MCF 10A (cell line): ENCODE data around the gene GRIA1. TPM values are rescaled to one million over a fixed set of nuclear protein-coding genes. Genes with fewer than 3 reads are reported as not detected.

Experiments
- BruUV-seq: library from RNA; stranded (reverse); fragments of 400-500 nt; replicated peaks from 2 replicates; lab custom pipeline; 2021; lab: Mats Ljungman, UMichigan
- CTCF ChIA-PET: fragments of 300-600 bp; sonication (Branson Sonifier 250); formaldehyde crosslinking; extraction: SDS; loops from one replicate; lab custom pipeline; 2021; ENCODE audit warnings: antibody characterized with exemption, inconsistent platforms; lab: Yijun Ruan, JAX
- POLR2A ChIA-PET: fragments of 300-600, 350-650 bp; sonication (Branson Sonifier 250); formaldehyde crosslinking; extraction: SDS; loops from one replicate; lab custom pipeline; 2020; ENCODE audit warnings: antibody characterized with exemption, inconsistent platforms; lab: Yijun Ruan, JAX
- DNase-seq: peaks from one replicate; pipeline ENCODE4 v3.0.0-alpha.2; 2018; ENCODE audit not compliant: unreplicated experiment
- H3K27ac Mint-ChIP-seq: one replicate; pipeline ENCODE4 v1.8.0; 2022; ENCODE audit warnings: mild to moderate bottlenecking, low read depth, mixed read lengths; ENCODE audit not compliant: unreplicated experiment
- H3K27me3 Mint-ChIP-seq: one replicate; pipeline ENCODE4 v1.8.0; 2022; ENCODE audit warnings: mixed read lengths; ENCODE audit not compliant: insufficient read depth, unreplicated experiment
- H3K36me3 Mint-ChIP-seq: one replicate; pipeline ENCODE4 v1.8.0; 2022; ENCODE audit warnings: mild to moderate bottlenecking, moderate library complexity, mixed read lengths; ENCODE audit not compliant: insufficient read depth, unreplicated experiment
- H3K4me1 Mint-ChIP-seq: one replicate; pipeline ENCODE4 v1.8.0; 2022; ENCODE audit warnings: mixed read lengths; ENCODE audit not compliant: insufficient read depth, unreplicated experiment
- H3K4me3 Mint-ChIP-seq: one replicate; pipeline ENCODE4 v1.8.0; 2022; ENCODE audit warnings: mild to moderate bottlenecking, moderate library complexity, mixed read lengths; ENCODE audit not compliant: unreplicated experiment
- H3K9me3 Mint-ChIP-seq: one replicate; pipeline ENCODE4 v1.8.0; 2022; ENCODE audit warnings: mixed read lengths; ENCODE audit not compliant: unreplicated experiment
- CTCF ChIP-seq: fragments of 200-600 bp; IDR thresholded peaks from one replicate; pipeline ENCODE4 v1.8.0; 2022; ENCODE audit warnings: antibody characterized with exemption, mild to moderate bottlenecking; ENCODE audit not compliant: unreplicated experiment
- intact Hi-C: fragments of 100-400 bp; cut with micrococcal nuclease; formaldehyde crosslinking; loops from 2 replicates; pipeline ENCODE4 v1.14.1; 2022
- total RNA-seq: library from RNA; stranded (reverse); gene quantifications from 2 replicates; pipeline ENCODE4 v1.2.3, GENCODE V29; 2022

The GRIA1 gene
- total RNA-seq, 1 experiment from 2014 or later: not detected

- CTCF ChIA-PET: interaction anchor here (0.7 kb wide), 1 partner anchor 158 kb away, joined by 3 read pairs; no protein-coding TSS in a partner anchor
- H3K4me1 Mint-ChIP-seq: peaks cover 12% of the 10 kb centered on the region
- no peak for TF ChIP-seq CTCF
- no peak overlapping the region for H3K4me3 Mint-ChIP-seq
- BruUV-seq: no TSS peak
- no peaks in the 10 kb centered on the region for H3K36me3 Mint-ChIP-seq
- no peak overlapping the region for H3K27ac Mint-ChIP-seq
- POLR2A ChIA-PET: no interaction called here
- intact Hi-C loops: no loop called here
- DNase-seq: no peak
- no peaks in the 10 kb centered on the region for H3K27me3 Mint-ChIP-seq
- no peaks in the 10 kb centered on the region for H3K9me3 Mint-ChIP-seq
Observed at GRCh38 chr5:153655201-153655510, 164.7 kb downstream of the GRIA1 start.

GRCh38 chr5:153658149-153658548 lies 167.7 kb downstream of the GRIA1 start:
- H3K4me1 Mint-ChIP-seq: peaks cover 12% of the 10 kb centered on the region
- intact Hi-C loops: no loop called here
- no peaks in the 10 kb centered on the region for H3K27me3 Mint-ChIP-seq
- H3K9me3 Mint-ChIP-seq: no peaks in the 10 kb centered on the region
- no peak for DNase-seq
- no peak overlapping the region for H3K27ac Mint-ChIP-seq
- no TSS peak for BruUV-seq
- H3K36me3 Mint-ChIP-seq: no peaks in the 10 kb centered on the region
- POLR2A ChIA-PET: interaction anchor here (0.8 kb wide), 1 partner anchor 14 kb away, joined by 3 read pairs; no protein-coding TSS in a partner anchor
- no peak for TF ChIP-seq CTCF
- H3K4me3 Mint-ChIP-seq: no peak overlapping the region
- CTCF ChIA-PET: interaction anchor here (1.0 kb wide), 1 partner anchor 28 kb away, joined by 3 read pairs; no protein-coding TSS in a partner anchor

GRCh38 chr5:153658606-153659005 lies 168.1 kb downstream of the GRIA1 start:
- intact Hi-C loops: no loop called here
- no peaks in the 10 kb centered on the region for H3K27me3 Mint-ChIP-seq
- no peak overlapping the region for H3K27ac Mint-ChIP-seq
- H3K4me3 Mint-ChIP-seq: no peak overlapping the region
- H3K36me3 Mint-ChIP-seq: no peaks in the 10 kb centered on the region
- H3K9me3 Mint-ChIP-seq: no peaks in the 10 kb centered on the region
- CTCF ChIA-PET: interaction anchor here (1.0 kb wide), 1 partner anchor 28 kb away, joined by 3 read pairs; no protein-coding TSS in a partner anchor
- no TSS peak for BruUV-seq
- H3K4me1 Mint-ChIP-seq: peaks cover 12% of the 10 kb centered on the region
- POLR2A ChIA-PET: interaction anchor here (0.8 kb wide), 1 partner anchor 14 kb away, joined by 3 read pairs; no protein-coding TSS in a partner anchor
- DNase-seq: no peak
- no peak for TF ChIP-seq CTCF

GRCh38 chr5:153659039-153659736 lies 168.7 kb downstream of the GRIA1 start:
- no peak for TF ChIP-seq CTCF
- Mint-ChIP-seq H3K4me1 (peaks cover 7% of the 10 kb centered on the region), H3K36me3 (no peaks in the 10 kb centered on the region), H3K4me3 (no peak overlapping the region), H3K9me3 (no peaks in the 10 kb centered on the region), H3K27ac (no peak overlapping the region), H3K27me3 (no peaks in the 10 kb centered on the region)
- no TSS peak for BruUV-seq
- DNase-seq: no peak
- ChIA-PET POLR2A (interaction anchor here (0.8 kb wide), 1 partner anchor 13 kb away, joined by 3 read pairs; no protein-coding TSS in a partner anchor), CTCF (interaction anchor here (0.7 to 1.0 kb wide), 2 partner anchors 29 to 317 kb away, joined by 3 read pairs; no protein-coding TSS in a partner anchor)
- intact Hi-C loops: no loop called here
